NCI-H128 (cell line): Measurements from ENCODE around the gene TSKU.
"Not testable (repeated sequence)": the region's sequence is repeated elsewhere in the genome, so short reads cannot be mapped to it uniquely, and the experiment has no call there.

ENCODE experiments used
- DNase-seq: peaks from one replicate; lab custom pipeline; 2025; ENCODE audit not compliant: unreplicated experiment; lab: John Stamatoyannopoulos, UW

Gene TSKU

GRCh38 chr11:76799066-76799804 is 16.1 kb downstream of the TSKU start:
- no peak for DNase-seq

- no peak for DNase-seq
Measured at GRCh38 chr11:76800466-76801200, 17.5 kb downstream of the TSKU start.

GRCh38 chr11:76801225-76801624 is 18.1 kb downstream of the TSKU start:
- DNase-seq = no peak

GRCh38 chr11:76801736-76802135 is 18.6 kb downstream of the TSKU start:
- DNase-seq = no peak

- DNase-seq = no peak
Measured at GRCh38 chr11:76802151-76802550, 19.0 kb downstream of the TSKU start.

GRCh38 chr11:76802621-76803020 is 19.5 kb downstream of the TSKU start:
- DNase-seq = no peak

- DNase-seq = no peak
Measured at GRCh38 chr11:76803023-76803422, 19.9 kb downstream of the TSKU start.

- no peak for DNase-seq
Measured at GRCh38 chr11:76803811-76804600, 20.9 kb downstream of the TSKU start.

GRCh38 chr11:76805206-76805913 is 22.2 kb downstream of the TSKU start:
- DNase-seq = no peak

GRCh38 chr11:76806131-76806530 is 23.0 kb downstream of the TSKU start:
- no peak for DNase-seq

GRCh38 chr11:76806608-76807205 is 23.6 kb downstream of the TSKU start:
- no peak for DNase-seq

GRCh38 chr11:76807206-76807875 is 24.2 kb downstream of the TSKU start:
- DNase-seq = peak; percentile 55

GRCh38 chr11:76808171-76808570 is 25.0 kb downstream of the TSKU start:
- DNase-seq = no peak

- DNase-seq = no peak
Measured at GRCh38 chr11:76808996-76809395, 25.8 kb downstream of the TSKU start.

GRCh38 chr11:76810151-76810853 is 27.1 kb downstream of the TSKU start:
- no peak for DNase-seq

- DNase-seq = no peak
Measured at GRCh38 chr11:76811259-76811658, 28.1 kb downstream of the TSKU start.

GRCh38 chr11:76814414-76814813 is 31.3 kb downstream of the TSKU start:
- no peak for DNase-seq

- DNase-seq = not testable (repeated sequence)
Measured at GRCh38 chr11:76815678-76816077, 32.5 kb downstream of the TSKU start.

GRCh38 chr11:76820184-76820566 is 37.0 kb downstream of the TSKU start:
- no peak for DNase-seq

- DNase-seq = not testable (repeated sequence)
Measured at GRCh38 chr11:76821396-76821795, 38.2 kb downstream of the TSKU start.
